BJ (cell line): ENCODE measurements around the gene CFAP46. TPM values are rescaled to one million over a fixed set of nuclear protein-coding genes. Genes with fewer than 3 reads are reported as not detected.

Experiments used
- CTCF ChIA-PET: fragments of 350-600 bp; formaldehyde crosslinking; extraction: SDS; loops from one replicate; lab custom pipeline; 2021; ENCODE audit warnings: antibody characterized with exemption, inconsistent platforms; lab: Yijun Ruan, JAX
- POLR2A ChIA-PET: fragments of 300-600 bp; sonication (Branson Sonifier 250); formaldehyde crosslinking; extraction: SDS; loops from one replicate; lab custom pipeline; 2021; ENCODE audit warnings: antibody characterized with exemption; lab: Charles Lee
- DNase-seq: peaks from one replicate; pipeline ENCODE4 v3.0.0-alpha.2; 2011; ENCODE audit warnings: low read depth
- H3K27me3 ChIP-seq: 2 replicates; pipeline ENCODE4 v1.6.0; 2011; ENCODE audit warnings: low read length; ENCODE audit not compliant: control insufficient read depth, insufficient read depth
- H3K36me3 ChIP-seq: 2 replicates; pipeline ENCODE4 v1.5.1; 2011; ENCODE audit warnings: low read length; ENCODE audit not compliant: control insufficient read depth, insufficient read depth
- H3K4me3 ChIP-seq: 2 replicates; pipeline ENCODE4 v1.5.1; 2011; ENCODE audit warnings: low read depth, mild to moderate bottlenecking, control low read depth, low read length
- CTCF ChIP-seq: IDR thresholded peaks from 2 replicates; pipeline ENCODE4 v1.5.1; 2011; ENCODE audit warnings: low read depth, mild to moderate bottlenecking, control low read depth, inconsistent platforms, low read length, moderate library complexity; ENCODE audit not compliant: insufficient read depth
- polyA plus RNA-seq: library from polyadenylated mRNA; depleted of rRNA; stranded (reverse); fragments of >200 nt; gene quantifications from 2 replicates; pipeline ENCODE4 v1.2.3, GENCODE V29; 2011

CFAP46 gene
- polyA plus RNA-seq, 1 experiment, result 1.8 TPM

- Histone ChIP-seq H3K4me3 (no peak overlapping the region), H3K27me3 (no peaks in the 10 kb centered on the region), H3K36me3 (no peaks in the 10 kb centered on the region)
- CTCF ChIA-PET, result no interaction called here
- POLR2A ChIA-PET, result no interaction called here
- TF ChIP-seq CTCF, result no peak
- DNase-seq, result no peak
Observed at GRCh38 chr10:132922872-132923271, 19.5 kb downstream of the CFAP46 start.

DNA sequence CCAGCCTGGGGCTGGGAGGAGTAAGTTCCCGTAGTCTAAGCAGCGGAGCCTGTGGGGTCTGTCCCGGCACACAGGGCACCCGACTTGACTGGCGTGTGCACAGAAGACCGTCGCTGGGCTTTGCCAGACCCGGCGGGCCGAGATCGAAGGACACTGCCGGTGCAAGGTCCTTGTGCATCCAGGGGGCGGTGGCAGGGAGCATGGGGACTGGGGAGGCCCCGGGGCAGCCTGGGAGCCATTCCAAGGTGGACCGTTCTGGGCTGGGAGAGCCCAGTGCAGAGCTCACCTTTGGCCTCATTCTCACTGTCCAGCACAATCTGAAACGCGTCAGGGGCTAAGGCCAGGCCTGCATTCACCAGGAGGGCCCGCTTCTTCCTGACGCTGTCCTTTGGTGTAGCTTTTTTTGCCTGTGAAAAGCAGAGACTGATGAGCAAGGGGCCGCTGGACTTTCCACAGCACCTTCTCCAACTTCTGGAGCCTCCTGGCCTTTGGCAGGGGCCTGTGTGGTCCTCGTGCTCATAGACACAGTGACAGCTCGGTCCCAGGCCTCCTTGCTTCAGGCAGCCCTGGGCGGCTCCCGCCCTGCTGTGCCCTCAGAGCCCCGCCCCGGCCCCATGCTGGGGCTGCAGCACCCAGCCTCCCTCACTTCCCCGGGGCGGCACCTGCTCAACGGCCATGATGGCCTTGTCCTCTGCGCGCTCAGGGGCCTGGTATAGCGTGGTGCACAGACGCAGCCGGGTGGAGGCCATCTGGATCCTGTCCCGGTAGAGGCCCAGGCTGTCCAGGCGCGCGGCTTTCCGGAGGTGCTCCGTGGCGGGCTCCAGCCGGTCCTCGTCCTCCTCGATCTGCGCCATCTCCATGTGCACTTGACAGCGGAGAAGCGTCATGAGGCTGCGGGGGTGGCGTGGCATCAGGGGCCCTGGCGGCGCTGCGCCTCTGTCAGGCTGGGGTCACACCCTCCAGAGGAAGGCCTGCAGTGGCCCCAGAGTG is 20.3 kb downstream of the CFAP46 start:
- no peak for TF ChIP-seq CTCF
- CTCF ChIA-PET, result no interaction called here
- no peak for DNase-seq
- POLR2A ChIA-PET, result no interaction called here
- H3K4me3 ChIP-seq, result no peak overlapping the region
- H3K36me3 ChIP-seq, result no peaks in the 10 kb centered on the region
- H3K27me3 ChIP-seq, result no peaks in the 10 kb centered on the region

DNA sequence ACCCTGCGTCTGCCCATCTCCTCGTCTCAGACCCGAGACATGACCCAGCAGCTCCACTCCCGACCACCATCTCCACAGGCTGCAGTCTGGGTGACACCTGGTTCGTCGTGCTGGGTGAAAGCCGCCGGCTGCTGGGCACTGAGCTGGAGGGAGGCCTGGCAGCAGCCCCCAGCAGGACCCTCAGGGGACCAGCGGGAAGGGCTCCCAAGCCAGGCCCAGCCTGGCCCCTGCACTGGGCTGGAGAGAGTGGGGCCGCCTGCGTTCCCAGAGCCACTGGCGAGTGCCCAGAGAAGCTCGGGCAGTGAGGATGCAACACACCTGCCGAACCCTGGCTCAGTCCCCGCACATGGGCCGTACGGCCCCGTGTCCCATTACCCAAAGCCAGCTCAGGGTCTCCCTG is 21.3 kb downstream of the CFAP46 start:
- no peak overlapping the region for H3K4me3 ChIP-seq
- no peaks in the 10 kb centered on the region for H3K27me3 ChIP-seq
- no peak for TF ChIP-seq CTCF
- POLR2A ChIA-PET, result no interaction called here
- no peaks in the 10 kb centered on the region for H3K36me3 ChIP-seq
- DNase-seq, result no peak
- CTCF ChIA-PET, result interaction anchor here (1.1 kb wide), 1 partner anchor 204 kb away, joined by 3 read pairs; no protein-coding TSS in a partner anchor

DNA sequence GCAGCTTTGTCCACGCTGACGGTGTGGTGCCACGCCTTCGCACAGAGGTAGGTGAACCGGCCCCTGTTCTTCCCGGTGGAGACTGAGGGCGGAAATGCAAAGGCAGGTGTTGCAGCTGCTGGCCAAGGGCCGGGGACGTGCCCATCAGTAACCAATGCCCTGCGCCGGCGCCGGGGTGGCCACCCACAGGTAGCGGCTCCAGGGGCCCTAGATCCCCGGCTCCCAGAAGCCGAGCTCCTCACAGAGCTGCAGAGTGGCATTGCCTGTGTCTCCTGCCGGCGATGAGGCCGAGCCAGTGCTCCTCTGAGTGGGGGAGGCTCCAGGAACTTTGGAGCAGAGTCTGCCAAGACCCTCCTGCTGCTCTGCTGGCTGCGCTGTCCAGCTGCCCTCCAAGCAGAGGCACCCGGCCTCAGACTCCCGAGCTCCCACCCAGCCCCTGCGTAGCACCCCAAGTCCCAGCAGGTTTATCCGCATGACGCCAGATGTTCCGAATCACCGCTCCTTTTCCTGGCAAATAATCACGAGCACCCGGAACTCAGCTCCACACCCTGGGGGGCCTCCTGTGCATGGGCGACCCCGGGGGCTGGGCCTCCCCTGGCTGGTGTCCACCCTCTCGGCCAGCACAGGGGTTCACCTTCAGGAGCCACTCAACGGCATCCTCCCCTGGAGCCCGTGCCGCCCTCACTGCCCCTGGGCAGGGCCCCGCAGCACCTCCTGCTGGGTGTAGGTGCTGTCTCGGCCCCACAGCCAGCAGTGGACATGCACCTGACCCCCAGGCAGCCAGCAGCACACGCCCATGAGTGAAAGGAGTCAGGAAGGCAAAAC is 22.1 kb downstream of the CFAP46 start:
- ChIA-PET CTCF (interaction anchor here (1.1 kb wide), 1 partner anchor 205 kb away, joined by 3 read pairs; no protein-coding TSS in a partner anchor), POLR2A (no interaction called here)
- Histone ChIP-seq H3K4me3 (no peak overlapping the region), H3K27me3 (no peaks in the 10 kb centered on the region), H3K36me3 (no peaks in the 10 kb centered on the region)
- no peak for DNase-seq
- TF ChIP-seq CTCF, result no peak

DNA sequence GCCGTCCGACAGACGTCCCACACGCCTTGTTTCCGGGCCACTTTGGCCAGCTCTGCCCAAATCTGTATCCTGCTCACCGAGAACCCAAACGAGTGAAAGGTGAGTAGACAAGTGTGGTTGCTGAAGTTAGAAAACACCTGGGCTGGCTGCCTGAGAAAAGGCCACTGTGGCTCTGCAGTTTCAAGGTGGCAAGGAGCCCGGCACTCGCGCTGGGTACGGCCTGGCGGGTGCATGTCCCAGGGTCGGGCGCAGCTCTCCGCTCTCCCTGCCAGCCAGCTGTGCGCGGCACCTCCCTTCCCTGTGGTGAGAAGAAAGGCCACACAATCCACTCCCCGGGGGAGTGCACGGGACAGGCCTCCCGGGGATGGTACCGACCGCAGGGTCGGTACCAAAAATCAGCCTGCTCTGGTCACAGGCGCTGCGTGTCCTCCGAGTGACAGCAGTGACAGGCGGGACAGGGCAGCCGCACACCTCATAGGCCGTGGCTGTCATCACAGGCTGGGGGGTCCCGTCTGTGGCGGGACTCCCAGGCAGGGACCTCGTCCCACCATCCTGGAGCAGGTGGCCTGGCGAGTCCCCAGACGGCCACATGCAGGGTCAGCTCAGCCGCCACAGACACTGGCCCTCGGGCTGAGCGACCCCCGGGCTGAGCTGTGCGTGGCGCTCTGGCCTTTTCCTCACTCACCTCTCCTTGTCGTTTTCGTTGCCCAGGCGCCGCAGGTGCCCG is 22.8 kb downstream of the CFAP46 start:
- no peak for TF ChIP-seq CTCF
- Histone ChIP-seq H3K27me3 (no peaks in the 10 kb centered on the region), H3K4me3 (no peak overlapping the region), H3K36me3 (no peaks in the 10 kb centered on the region)
- ChIA-PET CTCF (no interaction called here), POLR2A (no interaction called here)
- DNase-seq, result no peak
